ENCODE results near the gene PGP. TPM values are rescaled to one million over a fixed set of nuclear protein-coding genes. Genes with fewer than 3 reads are reported as not detected.
"Not testable (repeated sequence)": the region's sequence is repeated elsewhere in the genome, so short reads cannot be mapped to it uniquely, and the experiment has no call there.

The PGP gene
- total RNA-seq, 4 donors from 2014 or later = 13.1 to 27.0 (median 23.2) TPM

GRCh38 chr16:2242598-2242997, 28.0 kb upstream of the PGP start:
- no peak overlapping the region for H3K4me3 ChIP-seq
- H3K27ac ChIP-seq = no peak overlapping the region
- peaks cover 0 to 87% (median 12%) of the 10 kb centered on the region in 3 donors for H3K36me3 ChIP-seq
- no peak for DNase-seq (ENCODE audit: low spot score in 2 of 2)
- no peaks in the 10 kb centered on the region for H3K9me3 ChIP-seq
- no peak for TF ChIP-seq POLR2A (IDR thresholded peaks at IDR 0.05)
- TF ChIP-seq EP300 (IDR thresholded peaks at IDR 0.05) = no peak
- TF ChIP-seq CTCF (IDR thresholded peaks at IDR 0.05) = no peak
- H3K27me3 ChIP-seq = peaks cover 0 to under 1% of the 10 kb centered on the region in 2 donors
- 71 to 73% methylated on average over 8 to 11 of the region's 11 CpGs for WGBS, 2 donors
- H3K4me1 ChIP-seq = peaks cover 0 to 6% (median 4%) of the 10 kb centered on the region in 4 donors

GRCh38 chr16:2240331-2240730, 25.7 kb upstream of the PGP start:
- not testable (repeated sequence) for H3K4me3 ChIP-seq; DNase-seq (ENCODE audit: low spot score in 2 of 2); H3K27ac ChIP-seq; H3K9me3 ChIP-seq
- Histone ChIP-seq H3K36me3 (peaks cover 0 to 76% (median 9%) of the 10 kb centered on the region in 3 donors), H3K27me3 (peaks cover 0 to 17% of the 10 kb centered on the region in 2 donors), H3K4me1 (peaks cover 0 to 28% (median 22%) of the 10 kb centered on the region in 4 donors)
- WGBS, 2 donors = 70 to 78% methylated on average over 9 of the region's 9 CpGs

DNA sequence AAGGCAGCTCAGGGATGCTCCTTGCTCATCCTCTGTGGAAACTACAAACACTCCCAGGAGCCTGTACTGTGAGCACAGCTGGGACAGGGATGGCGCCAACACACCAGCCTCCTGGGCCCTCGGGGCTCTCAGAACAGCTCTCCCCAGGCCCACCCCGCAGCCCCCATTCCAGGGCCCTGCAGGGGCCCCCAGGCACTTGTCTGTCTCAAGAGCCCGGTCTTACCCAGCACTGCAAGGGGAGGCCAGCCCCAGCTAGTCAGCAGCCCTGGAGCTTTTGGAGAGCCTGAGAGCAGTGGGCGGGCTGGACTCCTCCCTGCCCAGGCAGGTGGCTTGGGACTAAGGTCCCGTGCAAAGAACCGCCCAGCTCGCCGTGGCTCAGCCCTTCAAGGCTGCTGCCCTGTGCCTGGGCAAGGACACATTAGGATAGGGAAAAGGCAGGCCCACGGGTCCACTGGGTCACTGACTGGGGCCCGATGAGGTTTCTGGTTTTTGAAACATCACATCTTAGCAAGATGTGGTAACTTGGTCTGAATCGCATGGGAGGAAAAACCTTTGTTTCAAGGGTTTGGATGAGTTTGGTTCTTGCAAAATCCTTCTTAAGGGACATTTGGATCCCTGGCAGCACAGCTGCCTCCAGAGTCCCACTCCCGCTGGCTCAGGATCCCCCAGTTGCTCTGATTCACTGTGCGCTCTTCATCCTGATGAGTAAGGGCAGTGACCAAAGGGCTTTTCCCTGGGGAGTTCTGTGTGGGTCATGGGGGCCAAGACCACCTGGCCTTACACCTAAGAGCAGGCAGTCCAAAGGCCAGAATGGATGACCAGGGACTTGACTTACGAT, 24.4 kb upstream of the PGP start:
- Histone ChIP-seq H3K36me3 (peaks cover 0 to 76% (median 12%) of the 10 kb centered on the region in 3 donors), H3K27me3 (peaks cover 0 to 17% of the 10 kb centered on the region in 2 donors), H3K9me3 (no peaks in the 10 kb centered on the region), H3K27ac (peak overlapping the region in 1 of 4 donors; percentile 6), H3K4me1 (peaks cover 0 to 28% (median 22%) of the 10 kb centered on the region in 4 donors), H3K4me3 (no peak overlapping the region)
- WGBS, 2 donors = 73 to 91% methylated on average over 8 to 13 of the region's 15 CpGs
- no peak for DNase-seq (ENCODE audit: low spot score in 2 of 2)
- no peak for TF ChIP-seq EP300 (IDR thresholded peaks at IDR 0.05)
- no peak for TF ChIP-seq CTCF (IDR thresholded peaks at IDR 0.05)
- TF ChIP-seq POLR2A (IDR thresholded peaks at IDR 0.05) = no peak

DNA sequence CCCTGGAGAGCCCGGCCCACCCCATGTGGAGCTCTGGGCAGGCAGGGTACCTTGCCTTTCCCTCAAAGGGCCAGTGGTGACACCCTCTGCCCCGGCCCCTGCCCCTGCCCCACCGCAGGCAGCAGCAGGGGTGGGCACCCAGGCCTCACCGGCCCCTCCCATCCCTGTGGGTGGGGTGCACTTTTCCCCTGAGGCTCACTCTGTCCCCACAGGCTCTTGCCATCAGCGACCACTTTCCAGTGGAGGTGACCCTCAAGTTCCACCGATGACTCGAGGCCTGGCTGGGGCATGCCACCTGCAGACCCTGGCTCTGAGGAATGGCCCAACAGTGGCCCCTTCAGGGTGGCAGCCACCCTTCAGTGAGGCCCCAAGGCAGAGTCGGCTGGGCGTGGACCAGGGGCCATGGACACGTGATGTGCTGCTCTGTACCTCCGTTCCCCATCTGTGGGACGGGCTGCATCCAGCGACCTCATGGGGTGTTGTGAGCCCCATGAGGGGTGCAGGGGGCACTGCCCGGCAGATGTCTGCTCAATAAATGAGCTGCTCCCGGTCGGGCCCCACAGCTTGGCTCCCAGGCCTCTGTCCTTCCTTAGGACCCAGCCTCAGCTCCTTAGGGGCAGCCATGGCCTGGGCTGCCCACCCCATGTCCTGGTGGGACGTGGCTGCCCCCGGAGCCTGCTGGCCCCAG, 23.7 kb upstream of the PGP start:
- peaks cover 0 to 76% (median 14%) of the 10 kb centered on the region in 3 donors for H3K36me3 ChIP-seq
- peak overlapping the region in 1 of 4 donors; percentile 6 for H3K27ac ChIP-seq
- no peaks in the 10 kb centered on the region for H3K9me3 ChIP-seq
- no peak for TF ChIP-seq CTCF (IDR thresholded peaks at IDR 0.05)
- TF ChIP-seq EP300 (IDR thresholded peaks at IDR 0.05) = no peak
- no peak for TF ChIP-seq POLR2A (IDR thresholded peaks at IDR 0.05)
- H3K27me3 ChIP-seq = peaks cover 0 to 17% of the 10 kb centered on the region in 2 donors
- no peak overlapping the region for H3K4me3 ChIP-seq
- DNase-seq (ENCODE audit: low spot score in 2 of 2) = no peak
- WGBS, 2 donors = 66 to 75% methylated on average over 9 to 12 of the region's 18 CpGs
- peaks cover 0 to 28% (median 22%) of the 10 kb centered on the region in 4 donors for H3K4me1 ChIP-seq

DNA sequence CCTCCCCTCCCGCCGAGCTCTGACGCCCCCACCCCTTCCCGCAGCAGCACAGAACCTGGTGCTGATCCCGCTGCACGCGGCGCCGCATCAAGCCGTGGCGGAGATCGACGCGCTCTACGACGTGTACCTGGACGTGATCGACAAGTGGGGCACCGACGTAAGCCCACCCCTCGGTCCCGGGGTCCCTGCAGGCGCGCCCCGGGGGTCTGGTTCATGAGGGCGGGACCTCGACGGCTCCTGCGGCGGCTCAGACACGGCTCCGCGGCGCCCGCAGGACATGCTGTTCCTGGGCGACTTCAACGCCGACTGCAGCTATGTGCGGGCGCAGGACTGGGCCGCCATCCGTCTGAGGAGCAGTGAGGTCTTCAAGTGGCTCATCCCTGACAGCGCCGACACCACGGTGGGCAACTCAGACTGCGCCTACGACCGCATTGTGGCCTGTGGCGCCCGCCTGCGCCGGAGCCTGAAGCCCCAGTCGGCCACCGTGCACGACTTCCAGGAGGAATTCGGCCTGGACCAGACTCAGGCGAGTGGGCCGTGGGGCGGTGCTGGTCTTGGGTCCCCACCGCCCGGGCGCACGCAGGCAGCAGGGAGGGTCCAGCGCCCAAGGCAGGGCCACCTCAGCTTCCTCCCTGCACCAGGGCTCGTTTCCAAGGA, 23.0 kb upstream of the PGP start:
- no peaks in the 10 kb centered on the region for H3K9me3 ChIP-seq
- no peak for TF ChIP-seq EP300 (IDR thresholded peaks at IDR 0.05)
- no peak for TF ChIP-seq POLR2A (IDR thresholded peaks at IDR 0.05)
- TF ChIP-seq CTCF (IDR thresholded peaks at IDR 0.05) = no peak
- H3K4me1 ChIP-seq = peaks cover 0 to 28% (median 22%) of the 10 kb centered on the region in 4 donors
- WGBS, 2 donors = 21% methylated on average over 14 of the region's 65 CpGs; no CpG with 5 or more reads in 1 of the 2 donors
- peaks cover 0 to 17% of the 10 kb centered on the region in 2 donors for H3K27me3 ChIP-seq
- no peak for DNase-seq (ENCODE audit: low spot score in 2 of 2)
- no peak overlapping the region for H3K27ac ChIP-seq
- peak overlapping the region in 1 of 4 donors; percentile 35 for H3K4me3 ChIP-seq
- H3K36me3 ChIP-seq = peaks cover 3 to 76% (median 16%) of the 10 kb centered on the region in 3 donors
